K562 (cell line): Measurements from ENCODE around the gene EGR1. TPM values are rescaled to one million over a fixed set of nuclear protein-coding genes. Genes with fewer than 3 reads are reported as not detected.

Source experiments
- GABPB1 ChIP-seq: sonication (generic); formaldehyde crosslinking; IDR thresholded peaks from 2 replicates; pipeline ENCODE4 v1.8.0; 2022; ENCODE audit warnings: mild to moderate bottlenecking, missing genetic modification reagents
- MBD2 ChIP-seq: sonication (generic); IDR thresholded peaks from 2 replicates; pipeline ENCODE4 v1.6.1; 2016; ENCODE audit warnings: low read depth, borderline replicate concordance
- NEUROD1 ChIP-seq: fragments of 150-350 bp; IDR thresholded peaks from 2 replicates; pipeline ENCODE4 v1.6.1; 2014; ENCODE audit warnings: borderline replicate concordance, low read length, low read depth; ENCODE audit not compliant: partially characterized antibody
- NFE2 ChIP-seq: IDR thresholded peaks from 2 replicates; pipeline ENCODE4 v1.6.1; 2014; ENCODE audit warnings: antibody characterized with exemption, low read depth
- YY1 ChIP-seq, 3 experiments: IDR thresholded peaks; 2 replicates each; pipeline ENCODE4 v1.6.1; 2011; ENCODE audit warnings: low read length in 2 of 3, mild to moderate bottlenecking in 2 of 3, moderate library complexity in 2 of 3, borderline replicate concordance in 1 of 3, control low read depth in 1 of 3, low read depth in 1 of 3; ENCODE audit not compliant: insufficient read depth in 3 of 3, insufficient replicate concordance in 2 of 3, control insufficient read depth in 1 of 3, insufficient read length in 1 of 3; ENCODE audit errors: extremely low read depth in 1 of 3
- ZNF124 ChIP-seq: sonication (generic); formaldehyde crosslinking; IDR thresholded peaks from 2 replicates; pipeline ENCODE4 v1.8.1; 2022; ENCODE audit warnings: missing genetic modification reagents
- ZNF316 ChIP-seq: fragments of 450-650 bp; IDR thresholded peaks from 2 replicates; pipeline ENCODE4 v1.6.1; 2016
- polyA plus RNA-seq, 8 experiments: library from polyadenylated mRNA; depleted of rRNA in 4 of 8; stranded (reverse) in 5 of 8; unstranded in 3 of 8; fragments of >200 nt; fragmentation: Nextera tagmentation in 2 of 8; fragmentation: Illumina TruSeq in 1 of 8; extraction: Ambion mirVana in 2 of 8; extraction: Trizol in 1 of 8; gene quantifications; 2 replicates each; pipeline versions ENCODE4 v1.2.1 to v1.2.3, GENCODE V29; 2011 to 2014; ENCODE audit warnings: inconsistent platforms in 1 of 8, missing spikeins in 1 of 8
- total RNA-seq, 7 experiments: library from RNA; depleted of rRNA in 6 of 7; stranded (reverse); fragments of >200 nt in 6 of 7; fragmentation: Illumina TruSeq in 2 of 7; extraction: Trizol in 2 of 7; gene quantifications; 2 replicates each; pipeline versions ENCODE4 v1.2.1 to v1.2.3, GENCODE V29; 2011 to 2021; ENCODE audit warnings: low replicate concordance in 1 of 7
- TF ChIP-seq, protein P1 (sequence below): fragments of 450-650 bp; IDR thresholded peaks from 2 replicates; pipeline ENCODE4 v1.6.1; 2016; ENCODE audit warnings: low read depth, mild to moderate bottlenecking, moderate library complexity
- TF ChIP-seq, protein P2 (sequence below): fragments of 150-350 bp; conservative IDR thresholded peaks from 2 replicates; pipeline ENCODE4 v1.6.1; 2014; ENCODE audit warnings: low read length
- TF ChIP-seq, protein P3 (sequence below): fragments of 250-450 bp; sonication (Bioruptor Pico); IDR thresholded peaks from 2 replicates; pipeline ENCODE4 v1.5.0; 2021; ENCODE audit warnings: mild to moderate bottlenecking, moderate library complexity
- TF ChIP-seq, protein P4 (sequence below): sonication (generic); formaldehyde crosslinking; IDR thresholded peaks from 2 replicates; pipeline ENCODE4 v1.8.1; 2023; ENCODE audit warnings: mild to moderate bottlenecking, missing genetic modification reagents
- TF ChIP-seq, protein P5 (sequence below): fragments of 450-650 bp; formaldehyde crosslinking; conservative IDR thresholded peaks from 2 replicates; pipeline ENCODE4 v1.4.0; 2022; ENCODE audit warnings: mild to moderate bottlenecking, missing genetic modification characterization
- TF ChIP-seq, protein P6 (sequence below): IDR thresholded peaks from 3 replicates; pipeline ENCODE4 v1.6.1; 2011; ENCODE audit warnings: borderline replicate concordance, mild to moderate bottlenecking, moderate library complexity; ENCODE audit not compliant: insufficient read length; ENCODE audit errors: extremely low read depth

The EGR1 gene
- total and polyA plus RNA-seq, 9 of the 15 experiments (the other 6 are each of a cell fraction or from before 2014, with no cell fraction given): 1.3 to 132 (median 21.5) TPM

DNA sequence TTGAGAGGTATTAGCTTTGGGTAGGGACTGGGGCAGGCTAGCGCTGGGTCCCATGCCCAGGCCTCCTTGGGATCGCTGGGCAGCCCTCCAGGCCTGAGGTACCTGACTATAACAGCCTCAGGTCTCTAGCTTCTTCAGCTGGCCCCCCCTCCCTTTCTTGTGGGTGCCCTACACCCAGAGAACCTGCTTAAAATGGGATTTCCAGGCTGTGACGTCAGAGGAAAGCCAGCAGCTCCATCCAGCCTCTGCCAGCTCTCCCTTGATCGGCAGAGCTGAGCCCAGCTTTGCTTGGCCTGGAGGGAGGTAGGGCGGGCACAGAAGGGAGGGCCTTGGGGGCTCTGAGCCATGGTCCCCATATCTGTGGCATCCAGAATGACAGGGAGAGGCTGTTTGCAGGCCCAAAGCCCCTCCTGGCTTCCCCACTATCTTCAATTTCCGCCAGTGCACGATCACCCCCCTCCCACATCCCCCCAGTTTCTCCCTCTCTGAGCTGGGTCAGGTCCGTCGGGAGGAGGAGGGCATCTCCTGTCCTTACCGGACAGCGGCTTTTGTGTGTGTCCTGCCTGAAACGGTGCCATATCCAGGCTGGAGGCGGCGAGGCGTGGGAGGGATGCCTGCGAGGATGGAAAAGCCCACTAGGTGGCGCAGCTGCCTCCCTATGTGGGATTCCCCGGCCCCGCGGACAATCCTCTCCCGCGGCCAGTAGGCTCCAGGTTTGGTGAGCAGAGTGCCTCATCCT lies 15.6 kb upstream of the EGR1 start (continued):
- TF ChIP-seq YY1 (IDR thresholded peaks at IDR 0.05; ENCODE audit: borderline replicate concordance in 1 of 3, control insufficient read depth in 1 of 3, extremely low read depth in 1 of 3, insufficient read depth in 3 of 3, insufficient read length in 1 of 3, insufficient replicate concordance in 2 of 3, low read depth in 1 of 3, low read length in 2 of 3): peak in 1 of 3 experiments; percentile 63
- TF ChIP-seq, protein P1, sequence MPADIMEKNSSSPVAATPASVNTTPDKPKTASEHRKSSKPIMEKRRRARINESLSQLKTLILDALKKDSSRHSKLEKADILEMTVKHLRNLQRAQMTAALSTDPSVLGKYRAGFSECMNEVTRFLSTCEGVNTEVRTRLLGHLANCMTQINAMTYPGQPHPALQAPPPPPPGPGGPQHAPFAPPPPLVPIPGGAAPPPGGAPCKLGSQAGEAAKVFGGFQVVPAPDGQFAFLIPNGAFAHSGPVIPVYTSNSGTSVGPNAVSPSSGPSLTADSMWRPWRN: no peak
- TF ChIP-seq, protein P2, sequence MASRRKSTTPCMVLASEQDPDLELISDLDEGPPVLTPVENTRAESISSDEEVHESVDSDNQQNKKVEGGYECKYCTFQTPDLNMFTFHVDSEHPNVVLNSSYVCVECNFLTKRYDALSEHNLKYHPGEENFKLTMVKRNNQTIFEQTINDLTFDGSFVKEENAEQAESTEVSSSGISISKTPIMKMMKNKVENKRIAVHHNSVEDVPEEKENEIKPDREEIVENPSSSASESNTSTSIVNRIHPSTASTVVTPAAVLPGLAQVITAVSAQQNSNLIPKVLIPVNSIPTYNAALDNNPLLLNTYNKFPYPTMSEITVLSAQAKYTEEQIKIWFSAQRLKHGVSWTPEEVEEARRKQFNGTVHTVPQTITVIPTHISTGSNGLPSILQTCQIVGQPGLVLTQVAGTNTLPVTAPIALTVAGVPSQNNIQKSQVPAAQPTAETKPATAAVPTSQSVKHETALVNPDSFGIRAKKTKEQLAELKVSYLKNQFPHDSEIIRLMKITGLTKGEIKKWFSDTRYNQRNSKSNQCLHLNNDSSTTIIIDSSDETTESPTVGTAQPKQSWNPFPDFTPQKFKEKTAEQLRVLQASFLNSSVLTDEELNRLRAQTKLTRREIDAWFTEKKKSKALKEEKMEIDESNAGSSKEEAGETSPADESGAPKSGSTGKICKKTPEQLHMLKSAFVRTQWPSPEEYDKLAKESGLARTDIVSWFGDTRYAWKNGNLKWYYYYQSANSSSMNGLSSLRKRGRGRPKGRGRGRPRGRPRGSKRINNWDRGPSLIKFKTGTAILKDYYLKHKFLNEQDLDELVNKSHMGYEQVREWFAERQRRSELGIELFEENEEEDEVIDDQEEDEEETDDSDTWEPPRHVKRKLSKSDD: no peak
- TF ChIP-seq NFE2: no peak
- TF ChIP-seq NEUROD1: no peak
- TF ChIP-seq, protein P3, sequence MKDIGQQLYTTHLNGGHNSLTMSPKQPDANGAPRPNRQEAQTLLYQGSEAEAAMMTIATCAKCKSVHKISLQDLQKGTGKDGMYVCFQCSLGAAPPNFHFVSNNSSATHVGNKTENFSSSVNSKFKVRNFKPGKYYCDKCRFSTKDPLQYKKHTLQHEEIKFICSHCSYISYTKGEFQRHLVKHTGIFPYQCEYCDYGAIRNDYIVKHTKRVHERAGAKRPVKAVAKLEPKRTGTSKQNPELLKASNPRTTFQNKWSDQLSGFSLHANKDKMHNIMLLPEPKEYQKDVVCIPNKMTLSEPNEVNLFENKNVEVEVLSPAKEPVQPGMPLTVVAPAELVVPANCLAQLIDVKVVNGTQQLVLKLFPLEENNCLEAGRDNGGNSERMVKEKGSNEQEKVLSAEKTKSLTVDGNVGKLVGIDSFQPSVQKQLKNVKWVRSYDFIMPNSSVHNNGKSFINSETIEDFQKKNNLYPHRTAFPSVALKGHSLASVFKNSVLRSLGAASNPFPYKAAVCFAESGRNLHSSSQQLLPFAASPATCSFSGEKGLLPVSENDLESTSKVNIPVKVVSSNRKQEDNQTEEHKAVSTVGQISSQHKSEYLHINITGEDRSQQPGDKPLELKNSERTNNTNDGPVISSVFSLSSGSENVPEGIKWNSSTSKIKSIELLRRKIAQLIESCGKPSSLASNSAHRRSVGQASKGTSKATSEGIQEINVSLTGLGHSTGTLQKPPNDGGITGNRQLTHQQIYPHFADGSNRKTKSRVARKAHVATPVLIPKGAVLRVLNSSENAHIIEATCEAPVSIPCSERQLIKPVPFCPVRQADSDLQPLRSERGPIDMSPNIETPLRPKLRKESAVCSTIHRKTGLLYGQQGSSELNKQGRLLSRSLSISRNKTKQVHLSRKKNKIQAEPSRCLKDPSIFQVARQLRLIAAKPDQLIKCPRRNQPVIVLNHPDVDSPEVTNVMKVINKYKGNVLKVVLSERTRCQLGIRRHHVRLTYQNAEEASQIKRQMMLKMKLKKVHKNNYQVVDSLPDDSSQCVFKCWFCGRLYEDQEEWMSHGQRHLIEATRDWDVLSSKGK: no peak
- TF ChIP-seq ZNF124 (CRISPR knock-in tag): no peak
- TF ChIP-seq GABPB1 (CRISPR knock-in tag): peak; percentile 63; the same call in 1 of the 2 replicates
- no peak for TF ChIP-seq ZNF316
- TF ChIP-seq, protein P4, sequence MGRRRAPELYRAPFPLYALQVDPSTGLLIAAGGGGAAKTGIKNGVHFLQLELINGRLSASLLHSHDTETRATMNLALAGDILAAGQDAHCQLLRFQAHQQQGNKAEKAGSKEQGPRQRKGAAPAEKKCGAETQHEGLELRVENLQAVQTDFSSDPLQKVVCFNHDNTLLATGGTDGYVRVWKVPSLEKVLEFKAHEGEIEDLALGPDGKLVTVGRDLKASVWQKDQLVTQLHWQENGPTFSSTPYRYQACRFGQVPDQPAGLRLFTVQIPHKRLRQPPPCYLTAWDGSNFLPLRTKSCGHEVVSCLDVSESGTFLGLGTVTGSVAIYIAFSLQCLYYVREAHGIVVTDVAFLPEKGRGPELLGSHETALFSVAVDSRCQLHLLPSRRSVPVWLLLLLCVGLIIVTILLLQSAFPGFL (CRISPR knock-in tag): no peak
- TF ChIP-seq, protein P5, sequence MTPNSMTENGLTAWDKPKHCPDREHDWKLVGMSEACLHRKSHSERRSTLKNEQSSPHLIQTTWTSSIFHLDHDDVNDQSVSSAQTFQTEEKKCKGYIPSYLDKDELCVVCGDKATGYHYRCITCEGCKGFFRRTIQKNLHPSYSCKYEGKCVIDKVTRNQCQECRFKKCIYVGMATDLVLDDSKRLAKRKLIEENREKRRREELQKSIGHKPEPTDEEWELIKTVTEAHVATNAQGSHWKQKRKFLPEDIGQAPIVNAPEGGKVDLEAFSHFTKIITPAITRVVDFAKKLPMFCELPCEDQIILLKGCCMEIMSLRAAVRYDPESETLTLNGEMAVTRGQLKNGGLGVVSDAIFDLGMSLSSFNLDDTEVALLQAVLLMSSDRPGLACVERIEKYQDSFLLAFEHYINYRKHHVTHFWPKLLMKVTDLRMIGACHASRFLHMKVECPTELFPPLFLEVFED: no peak
- TF ChIP-seq, protein P6, sequence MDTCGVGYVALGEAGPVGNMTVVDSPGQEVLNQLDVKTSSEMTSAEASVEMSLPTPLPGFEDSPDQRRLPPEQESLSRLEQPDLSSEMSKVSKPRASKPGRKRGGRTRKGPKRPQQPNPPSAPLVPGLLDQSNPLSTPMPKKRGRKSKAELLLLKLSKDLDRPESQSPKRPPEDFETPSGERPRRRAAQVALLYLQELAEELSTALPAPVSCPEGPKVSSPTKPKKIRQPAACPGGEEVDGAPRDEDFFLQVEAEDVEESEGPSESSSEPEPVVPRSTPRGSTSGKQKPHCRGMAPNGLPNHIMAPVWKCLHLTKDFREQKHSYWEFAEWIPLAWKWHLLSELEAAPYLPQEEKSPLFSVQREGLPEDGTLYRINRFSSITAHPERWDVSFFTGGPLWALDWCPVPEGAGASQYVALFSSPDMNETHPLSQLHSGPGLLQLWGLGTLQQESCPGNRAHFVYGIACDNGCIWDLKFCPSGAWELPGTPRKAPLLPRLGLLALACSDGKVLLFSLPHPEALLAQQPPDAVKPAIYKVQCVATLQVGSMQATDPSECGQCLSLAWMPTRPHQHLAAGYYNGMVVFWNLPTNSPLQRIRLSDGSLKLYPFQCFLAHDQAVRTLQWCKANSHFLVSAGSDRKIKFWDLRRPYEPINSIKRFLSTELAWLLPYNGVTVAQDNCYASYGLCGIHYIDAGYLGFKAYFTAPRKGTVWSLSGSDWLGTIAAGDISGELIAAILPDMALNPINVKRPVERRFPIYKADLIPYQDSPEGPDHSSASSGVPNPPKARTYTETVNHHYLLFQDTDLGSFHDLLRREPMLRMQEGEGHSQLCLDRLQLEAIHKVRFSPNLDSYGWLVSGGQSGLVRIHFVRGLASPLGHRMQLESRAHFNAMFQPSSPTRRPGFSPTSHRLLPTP: no peak
- TF ChIP-seq MBD2: no peak
